ENCODE results near the gene UBAC1.

Gene UBAC1

GRCh38 chr9:135990468-135991429, 29.6 kb upstream of the UBAC1 start:
- DNase-seq (ENCODE audit: low read depth) = no peak
- no peak overlapping the region for H3K4me3 ChIP-seq (ENCODE audit: control insufficient read depth, low read depth, low read length)
- no peak for TF ChIP-seq CTCF (IDR thresholded peaks at IDR 0.05; ENCODE audit: control insufficient read depth, insufficient read depth, low read depth, low read length, missing control alignments)

GRCh38 chr9:135989722-135990467, 28.7 kb upstream of the UBAC1 start:
- no peak for TF ChIP-seq CTCF (IDR thresholded peaks at IDR 0.05; ENCODE audit: control insufficient read depth, insufficient read depth, low read depth, low read length, missing control alignments)
- DNase-seq (ENCODE audit: low read depth) = no peak
- no peak overlapping the region for H3K4me3 ChIP-seq (ENCODE audit: control insufficient read depth, low read depth, low read length)

- DNase-seq (ENCODE audit: low read depth) = no peak
- H3K4me3 ChIP-seq (ENCODE audit: control insufficient read depth, low read depth, low read length) = no peak overlapping the region
- no peak for TF ChIP-seq CTCF (IDR thresholded peaks at IDR 0.05; ENCODE audit: control insufficient read depth, insufficient read depth, low read depth, low read length, missing control alignments)
Measured at GRCh38 chr9:135989157-135989556, 28.0 kb upstream of the UBAC1 start.

- TF ChIP-seq CTCF (IDR thresholded peaks at IDR 0.05; ENCODE audit: control insufficient read depth, insufficient read depth, low read depth, low read length, missing control alignments) = no peak
- H3K4me3 ChIP-seq (ENCODE audit: control insufficient read depth, low read depth, low read length) = no peak overlapping the region
- no peak for DNase-seq (ENCODE audit: low read depth)
Measured at GRCh38 chr9:135988493-135988892, 27.3 kb upstream of the UBAC1 start.

GRCh38 chr9:135987838-135988404, 26.7 kb upstream of the UBAC1 start:
- TF ChIP-seq CTCF (IDR thresholded peaks at IDR 0.05; ENCODE audit: control insufficient read depth, insufficient read depth, low read depth, low read length, missing control alignments) = no peak
- no peak for DNase-seq (ENCODE audit: low read depth)
- no peak overlapping the region for H3K4me3 ChIP-seq (ENCODE audit: control insufficient read depth, low read depth, low read length)

- DNase-seq (ENCODE audit: low read depth) = no peak
- TF ChIP-seq CTCF (IDR thresholded peaks at IDR 0.05; ENCODE audit: control insufficient read depth, insufficient read depth, low read depth, low read length, missing control alignments) = no peak
- no peak overlapping the region for H3K4me3 ChIP-seq (ENCODE audit: control insufficient read depth, low read depth, low read length)
Measured at GRCh38 chr9:135986605-135987004, 25.4 kb upstream of the UBAC1 start.

Data from AG09309 (cell line).